ENCODE data around the gene APLP1.

DNA sequence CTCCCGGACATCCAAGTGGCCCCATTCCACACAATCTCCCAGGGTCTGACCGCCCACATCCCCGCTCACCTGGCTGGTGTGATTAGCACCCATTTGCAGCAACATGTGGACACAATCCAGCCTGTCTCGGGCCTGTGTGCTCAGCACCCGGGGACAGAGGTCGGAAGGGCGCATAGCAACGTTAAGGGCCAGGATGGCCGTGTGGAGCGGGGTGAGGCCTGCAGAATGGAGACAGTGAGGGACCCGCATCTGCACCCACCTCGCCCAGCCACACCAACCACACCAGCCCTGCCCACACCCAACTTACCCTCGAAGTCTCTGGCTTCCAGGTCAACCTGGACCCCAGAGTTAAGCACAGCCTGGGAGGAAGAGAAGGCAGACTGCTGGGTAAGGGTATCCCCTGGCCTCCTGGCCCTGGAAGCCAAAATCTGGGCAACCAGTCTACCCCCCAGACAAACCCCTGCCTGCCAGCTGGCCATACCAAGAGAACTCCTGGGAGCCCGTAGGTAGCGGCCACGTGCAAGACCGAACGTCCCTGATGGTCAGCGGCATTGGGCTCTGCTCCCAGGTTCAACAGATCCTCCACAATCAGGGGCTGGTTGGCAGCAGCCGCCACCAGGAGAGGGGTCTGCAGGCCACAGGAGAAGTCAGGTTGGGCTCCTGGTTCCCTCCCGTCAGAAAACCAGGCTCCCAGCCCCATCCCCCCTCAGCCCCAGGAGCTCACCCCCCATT, 27.7 kb downstream of the APLP1 start:
- TF ChIP-seq CTCF (IDR thresholded peaks at IDR 0.05): no peak
- TF ChIP-seq POLR2A (IDR thresholded peaks at IDR 0.05): no peak
